ENCODE results near the gene UMODL1. TPM values are rescaled to one million over a fixed set of nuclear protein-coding genes. Genes with fewer than 3 reads are reported as not detected.
"Not testable (repeated sequence)": the region's sequence is repeated elsewhere in the genome, so short reads cannot be mapped to it uniquely, and the experiment has no call there.

Gene UMODL1
- total RNA-seq, 3 donors from 2014 or later, result not detected

GRCh38 chr21:42171091-42172053 lies 100.3 kb downstream of the UMODL1 start:
- no peak overlapping the region for H3K4me3 Mint-ChIP-seq
- DNase-seq (no peak), ATAC-seq (no peak)
- H3K27me3 Mint-ChIP-seq (ENCODE audit: low read depth), result no peaks in the 10 kb centered on the region
- H3K9me3 Mint-ChIP-seq, result no peaks in the 10 kb centered on the region
- H3K36me3 Mint-ChIP-seq (ENCODE audit: insufficient read depth), result no peaks in the 10 kb centered on the region
- peaks cover 2% of the 10 kb centered on the region for H3K4me1 Mint-ChIP-seq (ENCODE audit: low read depth)

- DNase-seq (no peak), ATAC-seq (no peak)
- H3K4me3 Mint-ChIP-seq, result no peak overlapping the region
- peaks cover 2% of the 10 kb centered on the region for H3K4me1 Mint-ChIP-seq (ENCODE audit: low read depth)
- no peaks in the 10 kb centered on the region for H3K9me3 Mint-ChIP-seq
- no peaks in the 10 kb centered on the region for H3K27me3 Mint-ChIP-seq (ENCODE audit: low read depth)
- H3K36me3 Mint-ChIP-seq (ENCODE audit: insufficient read depth), result no peaks in the 10 kb centered on the region
Measured at GRCh38 chr21:42172596-42173483, 101.7 kb downstream of the UMODL1 start.

GRCh38 chr21:42174173-42174572 lies 103.1 kb downstream of the UMODL1 start:
- Mint-ChIP-seq H3K36me3 (ENCODE audit: insufficient read depth) (no peaks in the 10 kb centered on the region), H3K4me3 (no peak overlapping the region), H3K4me1 (ENCODE audit: low read depth) (peaks cover 2% of the 10 kb centered on the region), H3K27me3 (ENCODE audit: low read depth) (no peaks in the 10 kb centered on the region), H3K9me3 (no peaks in the 10 kb centered on the region)
- ATAC-seq (no peak), DNase-seq (no peak)

DNA sequence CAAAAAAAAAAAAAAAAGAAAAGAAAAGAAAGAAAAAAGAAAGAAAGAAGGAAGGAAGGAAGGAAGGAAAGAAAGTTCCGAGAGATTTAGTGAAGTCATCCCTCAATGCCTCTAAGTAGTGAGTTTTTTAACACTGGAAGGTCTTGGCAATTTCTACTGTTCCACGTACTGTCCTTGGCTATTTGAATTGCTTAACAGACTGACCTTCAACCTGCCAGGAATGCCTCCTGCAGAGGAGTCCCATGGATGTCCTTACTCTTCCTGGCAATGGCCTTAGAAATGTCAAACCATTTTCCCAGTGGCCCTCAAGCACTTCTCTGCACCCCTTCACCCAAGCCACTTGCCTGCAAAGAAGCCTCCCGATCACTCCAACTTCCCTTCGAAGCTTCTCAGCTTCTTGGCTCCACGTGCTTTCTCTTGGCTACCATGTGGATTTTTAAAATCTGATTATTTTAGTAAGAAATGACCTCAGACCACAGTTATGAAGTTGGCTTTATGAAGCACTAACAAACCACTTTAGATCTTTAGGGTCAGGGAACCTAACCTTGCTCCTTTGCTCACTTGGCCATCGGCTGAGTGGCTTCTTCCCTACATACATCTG lies 104.1 kb downstream of the UMODL1 start:
- H3K36me3 Mint-ChIP-seq (ENCODE audit: insufficient read depth), result no peaks in the 10 kb centered on the region
- no peaks in the 10 kb centered on the region for H3K27me3 Mint-ChIP-seq (ENCODE audit: low read depth)
- no peak for DNase-seq
- no peak overlapping the region for H3K4me3 Mint-ChIP-seq
- H3K4me1 Mint-ChIP-seq (ENCODE audit: low read depth), result peaks cover 1% of the 10 kb centered on the region
- ATAC-seq, result no peak
- no peaks in the 10 kb centered on the region for H3K9me3 Mint-ChIP-seq

- Mint-ChIP-seq H3K4me3 (no peak overlapping the region), H3K36me3 (ENCODE audit: insufficient read depth) (no peaks in the 10 kb centered on the region), H3K9me3 (no peaks in the 10 kb centered on the region), H3K27me3 (ENCODE audit: low read depth) (no peaks in the 10 kb centered on the region), H3K4me1 (ENCODE audit: low read depth) (no peaks in the 10 kb centered on the region)
- no peak for ATAC-seq
- no peak for DNase-seq
Measured at GRCh38 chr21:42176859-42177258, 105.7 kb downstream of the UMODL1 start.

GRCh38 chr21:42179316-42179715 lies 108.2 kb downstream of the UMODL1 start:
- Mint-ChIP-seq H3K4me1 (ENCODE audit: low read depth) (no peaks in the 10 kb centered on the region), H3K36me3 (ENCODE audit: insufficient read depth) (no peaks in the 10 kb centered on the region), H3K27me3 (ENCODE audit: low read depth) (no peaks in the 10 kb centered on the region), H3K9me3 (no peaks in the 10 kb centered on the region), H3K4me3 (no peak overlapping the region)
- ATAC-seq (no peak), DNase-seq (no peak)

DNA sequence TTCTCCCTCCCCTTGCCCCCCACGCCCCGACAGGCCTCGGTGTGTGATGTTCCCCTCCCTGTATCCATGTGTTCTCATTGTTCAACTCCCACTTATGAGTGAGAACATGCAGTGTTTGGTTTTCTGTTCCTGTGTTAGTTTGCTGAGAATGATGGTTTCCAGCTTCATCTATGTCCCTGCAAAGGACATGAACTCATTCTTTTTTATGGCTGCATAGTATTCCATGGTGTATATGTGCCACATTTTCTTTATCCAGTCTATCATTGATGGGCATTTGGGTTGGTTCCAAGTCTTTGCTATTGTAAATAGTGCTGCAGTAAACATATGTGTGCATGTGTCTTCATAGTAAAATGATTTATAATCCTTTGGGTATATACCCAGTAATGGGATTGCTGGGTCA lies 108.9 kb downstream of the UMODL1 start:
- H3K4me1 Mint-ChIP-seq (ENCODE audit: low read depth); H3K27me3 Mint-ChIP-seq (ENCODE audit: low read depth); H3K9me3 Mint-ChIP-seq; DNase-seq; ATAC-seq; H3K4me3 Mint-ChIP-seq; H3K36me3 Mint-ChIP-seq (ENCODE audit: insufficient read depth): not testable (repeated sequence)

DNA sequence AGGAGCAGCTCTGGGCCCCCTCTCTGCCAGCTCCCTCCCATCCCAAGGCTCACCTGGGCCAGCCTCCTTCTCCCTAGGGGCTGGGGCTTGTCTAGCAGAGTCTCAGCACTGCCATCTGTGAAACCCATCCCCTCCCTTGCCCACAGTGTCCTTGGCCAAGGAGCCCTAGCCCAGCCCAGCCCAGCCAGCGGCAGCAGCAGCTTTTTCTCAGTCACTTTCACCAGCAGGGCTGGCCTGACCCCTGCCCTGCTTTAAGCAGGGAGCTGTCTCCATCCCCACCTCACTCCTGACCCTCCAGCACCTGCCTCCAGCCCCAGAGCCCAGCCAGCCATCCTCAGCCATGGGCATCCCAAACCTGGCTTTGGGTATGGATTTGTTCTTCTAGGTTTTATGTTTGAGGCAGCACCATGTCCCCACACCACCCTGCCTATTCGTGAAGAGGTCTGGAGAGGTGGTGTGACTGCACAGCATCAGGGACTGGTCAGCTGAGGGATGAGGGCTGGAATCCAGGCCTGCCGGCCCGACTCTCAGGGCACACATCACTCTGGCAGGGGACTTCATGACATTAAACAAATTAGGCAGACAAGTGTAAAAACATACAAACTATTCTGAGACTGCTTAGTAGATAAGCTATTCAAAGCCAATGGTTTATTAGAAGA lies 111.7 kb downstream of the UMODL1 start:
- Mint-ChIP-seq H3K9me3 (peaks cover 10% of the 10 kb centered on the region), H3K4me1 (ENCODE audit: low read depth) (peaks cover 26% of the 10 kb centered on the region), H3K4me3 (no peak overlapping the region), H3K27me3 (ENCODE audit: low read depth) (no peaks in the 10 kb centered on the region), H3K36me3 (ENCODE audit: insufficient read depth) (peaks cover 4% of the 10 kb centered on the region)
- DNase-seq, result no peak
- no peak for ATAC-seq

GRCh38 chr21:42183374-42184266 lies 112.5 kb downstream of the UMODL1 start:
- no peaks in the 10 kb centered on the region for H3K27me3 Mint-ChIP-seq (ENCODE audit: low read depth)
- ATAC-seq (no peak), DNase-seq (no peak)
- peaks cover 4% of the 10 kb centered on the region for H3K36me3 Mint-ChIP-seq (ENCODE audit: insufficient read depth)
- H3K4me1 Mint-ChIP-seq (ENCODE audit: low read depth), result peaks cover 34% of the 10 kb centered on the region
- H3K4me3 Mint-ChIP-seq, result no peak overlapping the region
- H3K9me3 Mint-ChIP-seq, result peaks cover 10% of the 10 kb centered on the region

DNA sequence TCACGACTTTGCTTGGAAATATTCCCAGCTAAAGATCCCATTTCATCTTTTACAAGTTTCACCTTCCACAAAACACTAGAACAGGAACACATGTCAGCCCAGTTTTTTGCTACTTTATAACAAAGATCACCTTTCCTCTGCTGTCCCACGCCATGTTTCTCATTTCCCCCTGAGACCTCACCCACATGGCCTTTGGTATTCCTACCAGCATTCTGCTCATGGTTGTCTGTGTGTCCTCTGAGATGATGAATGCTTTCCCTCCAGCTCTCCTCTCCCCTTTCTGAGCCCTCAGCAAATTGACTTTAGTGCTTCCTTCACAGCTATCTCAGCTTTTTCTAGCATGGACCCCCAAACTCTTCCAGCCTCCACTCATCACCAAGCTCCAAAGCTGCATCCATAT lies 115.5 kb downstream of the UMODL1 start:
- ATAC-seq (no peak), DNase-seq (no peak)
- peaks cover 57% of the 10 kb centered on the region for H3K4me1 Mint-ChIP-seq (ENCODE audit: low read depth)
- peaks cover 4% of the 10 kb centered on the region for H3K36me3 Mint-ChIP-seq (ENCODE audit: insufficient read depth)
- no peak overlapping the region for H3K4me3 Mint-ChIP-seq
- H3K27me3 Mint-ChIP-seq (ENCODE audit: low read depth), result no peaks in the 10 kb centered on the region
- peaks cover 10% of the 10 kb centered on the region for H3K9me3 Mint-ChIP-seq

- Mint-ChIP-seq H3K36me3 (ENCODE audit: insufficient read depth) (peaks cover 4% of the 10 kb centered on the region), H3K27me3 (ENCODE audit: low read depth) (no peaks in the 10 kb centered on the region)
- peak; percentile 94 to 97 for ATAC-seq
Measured at GRCh38 chr21:42187976-42188653, 117.0 kb downstream of the UMODL1 start.

GRCh38 chr21:42188663-42189062 lies 117.5 kb downstream of the UMODL1 start:
- H3K27me3 Mint-ChIP-seq (ENCODE audit: low read depth), result peaks cover 2% of the 10 kb centered on the region
- peaks cover 10% of the 10 kb centered on the region for H3K9me3 Mint-ChIP-seq
- no peak for DNase-seq
- H3K4me3 Mint-ChIP-seq, result peak overlapping the region; percentile 61
- peaks cover 4% of the 10 kb centered on the region for H3K36me3 Mint-ChIP-seq (ENCODE audit: insufficient read depth)
- no peak for ATAC-seq
- peaks cover 77% of the 10 kb centered on the region for H3K4me1 Mint-ChIP-seq (ENCODE audit: low read depth)

More at GRCh38 chr21:42187976-42188653, 117.0 kb downstream of the UMODL1 start:
- Mint-ChIP-seq H3K4me3 (peak overlapping the region; percentile 61), H3K9me3 (peaks cover 10% of the 10 kb centered on the region), H3K4me1 (ENCODE audit: low read depth) (peaks cover 72% of the 10 kb centered on the region)
- DNase-seq, result peak; percentile 66

- no peak overlapping the region for H3K4me3 Mint-ChIP-seq
- DNase-seq, result no peak
- H3K27me3 Mint-ChIP-seq (ENCODE audit: low read depth), result peaks cover 2% of the 10 kb centered on the region
- H3K4me1 Mint-ChIP-seq (ENCODE audit: low read depth), result peaks cover 82% of the 10 kb centered on the region
- H3K9me3 Mint-ChIP-seq, result peaks cover 10% of the 10 kb centered on the region
- peaks cover 4% of the 10 kb centered on the region for H3K36me3 Mint-ChIP-seq (ENCODE audit: insufficient read depth)
- ATAC-seq, result no peak
Measured at GRCh38 chr21:42189431-42189830, 118.3 kb downstream of the UMODL1 start.
